K562 (cell line): ENCODE measurements around the gene BCO2. TPM values are rescaled to one million over a fixed set of nuclear protein-coding genes. Genes with fewer than 3 reads are reported as not detected.
A peak's percentile ranks its signal among the peaks of the same experiment; 100 is the strongest.

Experiments used
- ATAC-seq: fragments of 200-7000 bp; cut with Tn5 transposase; 3 replicates; pipeline ENCODE4 v1.9.1; 2020; ENCODE audit warnings: moderate library complexity
- BruUV-seq: library from RNA; stranded (reverse); fragments of 400-500 nt; replicated peaks from 2 replicates; lab custom pipeline; 2021; lab: Mats Ljungman, UMichigan
- CTCF ChIA-PET: fragments of 300-600 bp; formaldehyde crosslinking; extraction: SDS; loops from one replicate; lab custom pipeline; 2021; ENCODE audit warnings: low intra/inter-chr PET ratio; lab: Yijun Ruan, JAX
- POLR2A ChIA-PET: fragments of 300-600, 350-650 bp; sonication (Branson Sonifier 250); formaldehyde crosslinking; extraction: SDS; loops from one replicate; lab custom pipeline; 2021; ENCODE audit warnings: antibody characterized with exemption, inconsistent platforms; lab: Yijun Ruan, JAX
- DNase-seq, 4 experiments: peaks; one replicate each; pipeline versions ENCODE4 v3.0.0 to v3.0.0-alpha.2; 2011 to 2018; ENCODE audit warnings: low spot score in 3 of 4, mixed read lengths in 3 of 4; ENCODE audit errors: extremely low read depth in 1 of 4
- FAIRE-seq: peaks from 2 replicates; lab custom pipeline; 2011; peaks lifted over from hg19 to GRCh38; lab: Jason Lieb, UNC
- H2AFZ ChIP-seq: 2 replicates; pipeline ENCODE4 v1.6.0; 2011; ENCODE audit warnings: low read depth, low read length, control low read depth, inconsistent platforms
- H3K27ac ChIP-seq: fragments of 200-600 bp; 3 replicates; pipeline ENCODE4 v1.8.0; 2011; ENCODE audit warnings: low read depth, mild to moderate bottlenecking, control low read depth, inconsistent platforms, low read length, moderate library complexity, mixed read lengths; ENCODE audit errors: extremely low read depth
- H3K27me3 ChIP-seq, 2 experiments: fragments of 300-600 bp in 1 of 2; 2 replicates in 1 of 2; 3 replicates in 1 of 2; pipeline versions ENCODE4 v1.6.0 to v1.8.0; 2011; ENCODE audit warnings: inconsistent platforms in 2 of 2, low read length in 2 of 2, mild to moderate bottlenecking in 1 of 2, mixed read lengths in 1 of 2, moderate library complexity in 1 of 2; ENCODE audit not compliant: control insufficient read depth in 2 of 2, insufficient read depth in 2 of 2
- H3K36me3 ChIP-seq: fragments of 300-600 bp; 3 replicates; pipeline ENCODE4 v1.8.0; 2011; ENCODE audit warnings: mild to moderate bottlenecking, low read length, inconsistent platforms; ENCODE audit not compliant: control insufficient read depth, insufficient read depth
- H3K4me1 ChIP-seq, 2 experiments: fragments of 200-600 bp in 1 of 2; replicated peaks in 1 of 2; 2 replicates in 1 of 2; 3 replicates in 1 of 2; pipeline versions ENCODE4 v1.5.1 to v1.8.0; 2011; ENCODE audit warnings: inconsistent platforms in 2 of 2, low read length in 2 of 2, mild to moderate bottlenecking in 1 of 2, mixed read lengths in 1 of 2, moderate library complexity in 1 of 2; ENCODE audit not compliant: control insufficient read depth in 2 of 2, insufficient read depth in 2 of 2
- H3K4me2 ChIP-seq: 2 replicates; pipeline ENCODE4 v1.6.1; 2011; ENCODE audit warnings: low read length, control low read depth, inconsistent platforms, mixed read lengths; ENCODE audit not compliant: insufficient read depth
- H3K4me3 ChIP-seq: fragments of 200-600 bp; sonication (generic), shearing (Covaris generic); 2 replicates; pipeline ENCODE4 v1.5.1; 2016; ENCODE audit warnings: control low read depth, inconsistent platforms
- H3K79me2 ChIP-seq: fragments of 200-600 bp; 3 replicates; pipeline ENCODE4 v1.8.0; 2011; ENCODE audit warnings: low read length, inconsistent platforms; ENCODE audit not compliant: control insufficient read depth, insufficient read depth
- H3K9ac ChIP-seq, 2 experiments: 2 replicates each; pipeline versions ENCODE4 v1.6.0 to v1.6.1; 2011; ENCODE audit warnings: low read depth in 2 of 2, low read length in 2 of 2, control low read depth in 1 of 2, inconsistent platforms in 1 of 2, mild to moderate bottlenecking in 1 of 2, mixed read lengths in 1 of 2; ENCODE audit not compliant: insufficient read depth in 1 of 2
- H3K9me1 ChIP-seq: one replicate; pipeline ENCODE4 v1.6.0; 2011; ENCODE audit warnings: inconsistent platforms, mild to moderate bottlenecking, low read length, moderate library complexity; ENCODE audit not compliant: control insufficient read depth, insufficient read depth
- H3K9me3 ChIP-seq: replicated peaks from 2 replicates; pipeline ENCODE4 v1.5.1; 2011; ENCODE audit warnings: low read depth, low read length, inconsistent platforms; ENCODE audit not compliant: control insufficient read depth, insufficient read depth
- H4K20me1 ChIP-seq: replicated peaks from 2 replicates; pipeline ENCODE4 v1.6.1; 2011; ENCODE audit warnings: low read length, inconsistent platforms, mixed read lengths; ENCODE audit not compliant: control insufficient read depth, insufficient read depth
- ARHGAP35 ChIP-seq: fragments of 450-650 bp; IDR thresholded peaks from 2 replicates; pipeline ENCODE4 v1.6.1; 2018; ENCODE audit not compliant: partially characterized antibody
- C11orf30 ChIP-seq: fragments of 450-650 bp; IDR thresholded peaks from 2 replicates; pipeline ENCODE4 v1.6.1; 2016; ENCODE audit warnings: low read depth, mild to moderate bottlenecking
- CCAR2 ChIP-seq: fragments of 200-400 bp; formaldehyde crosslinking; IDR thresholded peaks from 2 replicates; pipeline ENCODE4 v1.6.1; 2017; ENCODE audit warnings: mild to moderate bottlenecking, low read depth, low read length
- ELF4 ChIP-seq: fragments of 450-650 bp; formaldehyde crosslinking; IDR thresholded peaks from 2 replicates; pipeline ENCODE4 v1.4.0; 2022; ENCODE audit warnings: missing genetic modification characterization
- GATA2 ChIP-seq: sonication (generic); formaldehyde crosslinking; IDR thresholded peaks from 2 replicates; pipeline ENCODE4 v1.4.0; 2020; ENCODE audit warnings: mild to moderate bottlenecking, missing genetic modification reagents
- MAFF ChIP-seq: IDR thresholded peaks from 2 replicates; pipeline ENCODE4 v1.6.1; 2012; ENCODE audit warnings: low read length, improper control_type of control experiment
- OTX1 ChIP-seq: fragments of 450-650 bp; formaldehyde crosslinking; IDR thresholded peaks from 2 replicates; pipeline ENCODE4 v1.4.0; 2022; ENCODE audit warnings: mild to moderate bottlenecking
- U2AF2 ChIP-seq: fragments of 200-400 bp; formaldehyde crosslinking; optimal IDR thresholded peaks from 2 replicates; pipeline ENCODE3; 2017; ENCODE audit warnings: low read depth, mild to moderate bottlenecking, low read length
- ZFP36 ChIP-seq: fragments of 150-350 bp; IDR thresholded peaks from 2 replicates; pipeline ENCODE4 v1.6.1; 2018; ENCODE audit warnings: low read length, low read depth; ENCODE audit not compliant: partially characterized antibody
- ZNF316 ChIP-seq: fragments of 450-650 bp; IDR thresholded peaks from 2 replicates; pipeline ENCODE4 v1.6.1; 2016
- ZSCAN32 ChIP-seq: fragments of 450-650 bp; formaldehyde crosslinking; IDR thresholded peaks from 2 replicates; pipeline ENCODE4 v1.4.0; 2020; ENCODE audit warnings: mild to moderate bottlenecking, moderate library complexity
- WGBS: fragments of 100-300 bp; shearing (Covaris generic); methylation state at CpG from one replicate; pipeline ENCODE4 v1.1.6; 2016; ENCODE audit warnings: low coverage, mixed read lengths; ENCODE audit not compliant: insufficient coverage; ENCODE audit errors: missing lambda C conversion rate; 5-methylcytosine and 5-hydroxymethylcytosine counted together
- in situ Hi-C: fragments of 300-500 bp; cut with MboI; formaldehyde crosslinking; loops from 4 replicates; pipeline ENCODE4 v1.15.0; 2018; ENCODE audit warnings: inconsistent platforms, mixed read lengths
- intact Hi-C: fragments of 100-400 bp; cut with micrococcal nuclease; formaldehyde crosslinking; loops from 2 replicates; pipeline ENCODE4 v1.14.2; 2022
- polyA plus RNA-seq, 8 experiments: library from polyadenylated mRNA; depleted of rRNA in 4 of 8; stranded (reverse) in 5 of 8; unstranded in 3 of 8; fragments of >200 nt; fragmentation: Nextera tagmentation in 2 of 8; fragmentation: Illumina TruSeq in 1 of 8; extraction: Ambion mirVana in 2 of 8; extraction: Trizol in 1 of 8; gene quantifications; 2 replicates each; pipeline versions ENCODE4 v1.2.1 to v1.2.3, GENCODE V29; 2011 to 2014; ENCODE audit warnings: inconsistent platforms in 1 of 8, missing spikeins in 1 of 8
- total RNA-seq, 7 experiments: library from RNA; depleted of rRNA in 6 of 7; stranded (reverse); fragments of >200 nt in 6 of 7; fragmentation: Illumina TruSeq in 2 of 7; extraction: Trizol in 2 of 7; gene quantifications; 2 replicates each; pipeline versions ENCODE4 v1.2.1 to v1.2.3, GENCODE V29; 2011 to 2021; ENCODE audit warnings: low replicate concordance in 1 of 7
- TF ChIP-seq, protein P1 (sequence below): fragments of 250-450 bp; sonication (Bioruptor Pico); IDR thresholded peaks from 2 replicates; pipeline ENCODE4 v1.5.1; 2021; ENCODE audit warnings: mild to moderate bottlenecking
- TF ChIP-seq, protein P2 (sequence below): fragments of 450-650 bp; formaldehyde crosslinking; IDR thresholded peaks from 2 replicates; pipeline ENCODE4 v1.4.0; 2022; ENCODE audit warnings: missing genetic modification characterization
- TF ChIP-seq, protein P3 (sequence below): fragments of 200-800 bp; sonication (Bioruptor generic); IDR thresholded peaks from 2 replicates; pipeline ENCODE4 v1.6.1; 2017; ENCODE audit warnings: missing genetic modification characterization, missing compliant biosample characterization
- TF ChIP-seq, protein P4 (sequence below): sonication (generic); formaldehyde crosslinking; IDR thresholded peaks from 2 replicates; pipeline ENCODE4 v1.4.0; 2020; ENCODE audit warnings: mild to moderate bottlenecking, missing genetic modification reagents
- TF ChIP-seq, protein P5 (sequence below): fragments of 450-650 bp; formaldehyde crosslinking; conservative IDR thresholded peaks from 2 replicates; pipeline ENCODE4 v1.4.0; 2022; ENCODE audit warnings: mild to moderate bottlenecking, missing genetic modification characterization

BCO2 gene
- total and polyA plus RNA-seq, 9 of the 15 experiments (the other 6 are each of a cell fraction or from before 2014, with no cell fraction given) = 0.21 to 1.0 (median 0.47) TPM; not detected in 1

DNA sequence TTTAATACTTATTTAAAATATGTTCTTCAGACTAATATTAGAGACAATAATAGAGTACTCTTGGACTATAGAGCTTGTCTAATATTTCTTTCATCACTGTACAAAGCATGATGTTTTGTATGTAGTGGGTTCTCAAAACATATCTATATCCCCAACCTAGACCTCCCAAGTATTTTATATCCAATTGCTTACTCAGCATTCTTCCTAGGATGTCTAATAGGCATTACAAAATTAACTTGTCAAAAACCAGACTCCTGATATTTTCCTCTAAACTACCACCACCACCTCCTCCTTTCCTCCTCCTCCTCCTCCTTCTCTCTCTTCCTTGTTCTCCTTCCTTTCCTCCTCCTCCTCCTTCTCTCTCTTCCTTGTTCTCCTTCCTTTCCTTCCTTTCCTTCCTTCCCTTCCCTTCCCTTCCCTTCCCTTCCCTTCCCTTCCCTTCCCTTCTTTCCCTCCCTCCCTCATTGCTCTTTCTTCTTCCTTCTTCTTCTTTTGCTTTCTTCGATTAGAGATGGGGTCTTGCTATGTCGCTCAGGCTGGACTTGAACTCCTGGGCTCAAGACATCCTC, 21.3 kb downstream of the BCO2 start:
- H4K20me1 ChIP-seq = no peaks in the 10 kb centered on the region
- ATAC-seq = no peak
- H3K9me3 ChIP-seq = no peaks in the 10 kb centered on the region
- H3K27me3 ChIP-seq = no peaks in the 10 kb centered on the region
- no peak overlapping the region for H3K4me2 ChIP-seq
- 0% methylated on average over 2 of the region's 2 CpGs for WGBS
- no peak overlapping the region for H3K4me3 ChIP-seq
- H3K9ac ChIP-seq = no peak overlapping the region
- no peak for FAIRE-seq
- intact Hi-C loops (no loop called here), in situ Hi-C loops (no loop called here)
- POLR2A ChIA-PET = interaction anchor here (1.8 kb wide), 1 partner anchor 21 kb away, joined by 3 read pairs; the partner anchor contains the start of gene BCO2
- no peak overlapping the region for H3K27ac ChIP-seq
- no peaks in the 10 kb centered on the region for H3K9me1 ChIP-seq
- no peaks in the 10 kb centered on the region for H3K79me2 ChIP-seq
- H3K4me1 ChIP-seq = no peaks in the 10 kb centered on the region
- CTCF ChIA-PET = no interaction called here
- BruUV-seq = no TSS peak
- no peaks in the 10 kb centered on the region for H3K36me3 ChIP-seq
- DNase-seq = no peak
- no peak overlapping the region for H2AFZ ChIP-seq
- TF ChIP-seq ZSCAN32 (CRISPR knock-in tag) = no peak
- TF ChIP-seq, protein P1, sequence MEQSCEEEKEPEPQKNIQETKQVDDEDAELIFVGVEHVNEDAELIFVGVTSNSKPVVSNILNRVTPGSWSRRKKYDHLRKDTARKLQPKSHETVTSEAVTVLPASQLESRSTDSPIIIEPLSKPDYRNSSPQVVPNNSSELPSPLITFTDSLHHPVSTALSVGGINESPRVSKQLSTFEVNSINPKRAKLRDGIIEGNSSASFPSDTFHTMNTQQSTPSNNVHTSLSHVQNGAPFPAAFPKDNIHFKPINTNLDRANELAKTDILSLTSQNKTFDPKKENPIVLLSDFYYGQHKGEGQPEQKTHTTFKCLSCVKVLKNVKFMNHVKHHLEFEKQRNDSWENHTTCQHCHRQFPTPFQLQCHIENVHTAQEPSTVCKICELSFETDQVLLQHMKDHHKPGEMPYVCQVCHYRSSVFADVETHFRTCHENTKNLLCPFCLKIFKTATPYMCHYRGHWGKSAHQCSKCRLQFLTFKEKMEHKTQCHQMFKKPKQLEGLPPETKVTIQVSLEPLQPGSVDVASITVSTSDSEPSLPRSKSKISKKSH = no peak
- peak; percentile 18 for TF ChIP-seq ARHGAP35
- TF ChIP-seq ZNF316 = peak; percentile 96
- 0 out of 2 replicates have a peak, but pooled peaks have one; percentile 34 for TF ChIP-seq OTX1
- TF ChIP-seq U2AF2 = no peak
- no peak for TF ChIP-seq CCAR2
- TF ChIP-seq, protein P2, sequence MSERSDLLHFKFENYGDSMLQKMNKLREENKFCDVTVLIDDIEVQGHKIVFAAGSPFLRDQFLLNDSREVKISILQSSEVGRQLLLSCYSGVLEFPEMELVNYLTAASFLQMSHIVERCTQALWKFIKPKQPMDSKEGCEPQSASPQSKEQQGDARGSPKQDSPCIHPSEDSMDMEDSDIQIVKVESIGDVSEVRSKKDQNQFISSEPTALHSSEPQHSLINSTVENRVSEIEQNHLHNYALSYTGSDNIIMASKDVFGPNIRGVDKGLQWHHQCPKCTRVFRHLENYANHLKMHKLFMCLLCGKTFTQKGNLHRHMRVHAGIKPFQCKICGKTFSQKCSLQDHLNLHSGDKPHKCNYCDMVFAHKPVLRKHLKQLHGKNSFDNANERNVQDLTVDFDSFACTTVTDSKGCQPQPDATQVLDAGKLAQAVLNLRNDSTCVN (CRISPR knock-in tag) = 0 out of 2 replicates have a peak, but pooled peaks have one; percentile 56
- TF ChIP-seq ZFP36 = no peak
- TF ChIP-seq GATA2 (CRISPR knock-in tag) = no peak
- TF ChIP-seq, protein P3, sequence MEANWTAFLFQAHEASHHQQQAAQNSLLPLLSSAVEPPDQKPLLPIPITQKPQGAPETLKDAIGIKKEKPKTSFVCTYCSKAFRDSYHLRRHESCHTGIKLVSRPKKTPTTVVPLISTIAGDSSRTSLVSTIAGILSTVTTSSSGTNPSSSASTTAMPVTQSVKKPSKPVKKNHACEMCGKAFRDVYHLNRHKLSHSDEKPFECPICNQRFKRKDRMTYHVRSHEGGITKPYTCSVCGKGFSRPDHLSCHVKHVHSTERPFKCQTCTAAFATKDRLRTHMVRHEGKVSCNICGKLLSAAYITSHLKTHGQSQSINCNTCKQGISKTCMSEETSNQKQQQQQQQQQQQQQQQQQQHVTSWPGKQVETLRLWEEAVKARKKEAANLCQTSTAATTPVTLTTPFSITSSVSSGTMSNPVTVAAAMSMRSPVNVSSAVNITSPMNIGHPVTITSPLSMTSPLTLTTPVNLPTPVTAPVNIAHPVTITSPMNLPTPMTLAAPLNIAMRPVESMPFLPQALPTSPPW (CRISPR knock-in tag) = no peak
- 0 out of 2 replicates have a peak, but pooled peaks have one; percentile 18 for TF ChIP-seq ELF4 (CRISPR knock-in tag)
- TF ChIP-seq, protein P4, sequence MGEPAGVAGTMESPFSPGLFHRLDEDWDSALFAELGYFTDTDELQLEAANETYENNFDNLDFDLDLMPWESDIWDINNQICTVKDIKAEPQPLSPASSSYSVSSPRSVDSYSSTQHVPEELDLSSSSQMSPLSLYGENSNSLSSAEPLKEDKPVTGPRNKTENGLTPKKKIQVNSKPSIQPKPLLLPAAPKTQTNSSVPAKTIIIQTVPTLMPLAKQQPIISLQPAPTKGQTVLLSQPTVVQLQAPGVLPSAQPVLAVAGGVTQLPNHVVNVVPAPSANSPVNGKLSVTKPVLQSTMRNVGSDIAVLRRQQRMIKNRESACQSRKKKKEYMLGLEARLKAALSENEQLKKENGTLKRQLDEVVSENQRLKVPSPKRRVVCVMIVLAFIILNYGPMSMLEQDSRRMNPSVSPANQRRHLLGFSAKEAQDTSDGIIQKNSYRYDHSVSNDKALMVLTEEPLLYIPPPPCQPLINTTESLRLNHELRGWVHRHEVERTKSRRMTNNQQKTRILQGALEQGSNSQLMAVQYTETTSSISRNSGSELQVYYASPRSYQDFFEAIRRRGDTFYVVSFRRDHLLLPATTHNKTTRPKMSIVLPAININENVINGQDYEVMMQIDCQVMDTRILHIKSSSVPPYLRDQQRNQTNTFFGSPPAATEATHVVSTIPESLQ (CRISPR knock-in tag) = no peak
- TF ChIP-seq, protein P5, sequence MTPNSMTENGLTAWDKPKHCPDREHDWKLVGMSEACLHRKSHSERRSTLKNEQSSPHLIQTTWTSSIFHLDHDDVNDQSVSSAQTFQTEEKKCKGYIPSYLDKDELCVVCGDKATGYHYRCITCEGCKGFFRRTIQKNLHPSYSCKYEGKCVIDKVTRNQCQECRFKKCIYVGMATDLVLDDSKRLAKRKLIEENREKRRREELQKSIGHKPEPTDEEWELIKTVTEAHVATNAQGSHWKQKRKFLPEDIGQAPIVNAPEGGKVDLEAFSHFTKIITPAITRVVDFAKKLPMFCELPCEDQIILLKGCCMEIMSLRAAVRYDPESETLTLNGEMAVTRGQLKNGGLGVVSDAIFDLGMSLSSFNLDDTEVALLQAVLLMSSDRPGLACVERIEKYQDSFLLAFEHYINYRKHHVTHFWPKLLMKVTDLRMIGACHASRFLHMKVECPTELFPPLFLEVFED = 0 out of 2 replicates have a peak, but pooled peaks have one; percentile 29
- TF ChIP-seq C11orf30 = peak; percentile 93
- TF ChIP-seq MAFF = peak; percentile 86
